Endothelial cell of hepatic sinusoid (primary cell): Measurements from ENCODE around the gene ZNF778.

Experiments
- in situ Hi-C: cut with HindIII; loops from 2 replicates; pipeline ENCODE4 v1.10.0; 2017; ENCODE audit warnings: low sequenced_read_pairs

ZNF778 gene

GRCh38 chr16:89217388-89218191 is at the start of gene ZNF778:
Gene ZNF778 (plus strand): TSS chr16:89217703. CDS start chr16:89221128, 3,425 bp downstream.
- in situ Hi-C loops, result loop anchor here (5.0 to 10.0 kb wide), 4 partner anchors 60 to 433 kb away; partner anchors contain the start of genes PIEZO1 and SPG7

GRCh38 chr16:89168381-89169189 is 48.9 kb upstream of the ZNF778 start:
- in situ Hi-C loops, result no loop called here

- in situ Hi-C loops, result loop anchor here (10.0 kb wide), 1 partner anchor 415 kb away; no protein-coding TSS in a partner anchor
Observed at GRCh38 chr16:89169778-89170177, 47.7 kb upstream of the ZNF778 start.

GRCh38 chr16:89170346-89171215 is 46.9 kb upstream of the ZNF778 start:
- in situ Hi-C loops, result loop anchor here (10.0 kb wide), 1 partner anchor 416 kb away; no protein-coding TSS in a partner anchor

GRCh38 chr16:89171216-89172170 is 46.0 kb upstream of the ZNF778 start, which contains the start of gene CDH15:
Gene CDH15 (plus strand): TSS chr16:89171748. CDS start chr16:89171832, 84 bp downstream.
- in situ Hi-C loops, result loop anchor here (10.0 kb wide), 1 partner anchor 417 kb away; no protein-coding TSS in a partner anchor

GRCh38 chr16:89172171-89172527 is 45.4 kb upstream of the ZNF778 start:
- in situ Hi-C loops, result loop anchor here (10.0 kb wide), 1 partner anchor 417 kb away; no protein-coding TSS in a partner anchor

GRCh38 chr16:89172528-89173173 is 44.9 kb upstream of the ZNF778 start:
- in situ Hi-C loops, result loop anchor here (10.0 kb wide), 1 partner anchor 418 kb away; no protein-coding TSS in a partner anchor

- in situ Hi-C loops, result loop anchor here (10.0 kb wide), 1 partner anchor 419 kb away; no protein-coding TSS in a partner anchor
Observed at GRCh38 chr16:89173174-89173921, 44.2 kb upstream of the ZNF778 start.

- in situ Hi-C loops, result loop anchor here (10.0 kb wide), 1 partner anchor 419 kb away; no protein-coding TSS in a partner anchor
Observed at GRCh38 chr16:89174055-89174827, 43.3 kb upstream of the ZNF778 start.

- in situ Hi-C loops, result loop anchor here (5.0 to 10.0 kb wide), 2 partner anchors 58 to 420 kb away; no protein-coding TSS in a partner anchor
Observed at GRCh38 chr16:89174877-89175276, 42.6 kb upstream of the ZNF778 start.

GRCh38 chr16:89175280-89176146 is 42.0 kb upstream of the ZNF778 start:
- in situ Hi-C loops, result loop anchor here (5.0 to 10.0 kb wide), 2 partner anchors 58 to 421 kb away; no protein-coding TSS in a partner anchor

GRCh38 chr16:89176147-89176690 is 41.3 kb upstream of the ZNF778 start:
- in situ Hi-C loops, result loop anchor here (5.0 to 10.0 kb wide), 2 partner anchors 59 to 421 kb away; no protein-coding TSS in a partner anchor

GRCh38 chr16:89176717-89177116 is 40.8 kb upstream of the ZNF778 start:
- in situ Hi-C loops, result loop anchor here (5.0 to 10.0 kb wide), 2 partner anchors 59 to 422 kb away; no protein-coding TSS in a partner anchor

- in situ Hi-C loops, result loop anchor here (5.0 to 10.0 kb wide), 2 partner anchors 60 to 423 kb away; no protein-coding TSS in a partner anchor
Observed at GRCh38 chr16:89177501-89177900, 40.0 kb upstream of the ZNF778 start.

- in situ Hi-C loops, result loop anchor here (5.0 to 10.0 kb wide), 2 partner anchors 61 to 424 kb away; no protein-coding TSS in a partner anchor
Observed at GRCh38 chr16:89178453-89179147, 38.9 kb upstream of the ZNF778 start.
